Activated CD4-positive, CD25-positive, alpha-beta regulatory T cell (primary cell): ENCODE measurements around the gene SLFN12L.
"Not testable (repeated sequence)": the region's sequence is repeated elsewhere in the genome, so short reads cannot be mapped to it uniquely, and the experiment has no call there.

ENCODE experiments used
- DNase-seq, 4 experiments: peaks; one replicate each; lab custom pipeline; 2025; lab: John Stamatoyannopoulos, UW

The SLFN12L gene

GRCh38 chr17:35537601-35538141 is at the start of gene SLFN12L:
SLFN12L (minus strand) TSS chr17:35537678; CDS start chr17:35522364, 15,314 bp downstream.
- peak in 1 of 4 experiments; percentile 14 for DNase-seq

DNA sequence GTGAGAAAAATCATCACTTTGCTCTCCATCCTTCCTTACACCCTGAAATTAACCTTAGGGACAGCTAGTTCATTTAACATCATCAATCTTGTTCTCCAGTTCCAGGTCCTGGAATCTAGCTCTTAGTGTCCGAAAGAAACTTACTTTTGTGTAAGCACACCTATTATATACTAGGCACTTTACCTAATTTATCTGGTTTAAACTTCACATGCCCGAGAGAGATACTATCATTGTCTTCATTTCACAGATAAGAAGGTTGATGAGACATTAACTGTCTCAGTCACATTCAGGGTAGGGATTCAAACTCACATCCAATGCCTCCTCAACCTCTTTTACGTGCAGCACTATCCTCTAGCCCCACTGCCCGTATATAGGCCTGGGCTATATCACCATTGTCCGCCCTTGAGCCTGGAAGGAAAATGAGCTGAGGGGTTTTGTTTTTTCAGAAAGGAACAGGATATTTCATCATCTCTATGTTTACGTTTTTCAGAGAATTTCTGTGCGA is 49.1 kb upstream of the SLFN12L start:
- DNase-seq = no peak

GRCh38 chr17:35584061-35584460 is 46.6 kb upstream of the SLFN12L start:
- no peak for DNase-seq

- DNase-seq = no peak
These were observed 41.5 kb upstream of the SLFN12L start for GRCh38 chr17:35578929-35579432.

GRCh38 chr17:35578197-35578928 is 40.9 kb upstream of the SLFN12L start, which contains the start of gene PEX12:
PEX12 (minus strand) TSS chr17:35578571; CDS start chr17:35578021, 550 bp downstream.
- DNase-seq = peak; percentile 66 to 83 (median 75)

DNA sequence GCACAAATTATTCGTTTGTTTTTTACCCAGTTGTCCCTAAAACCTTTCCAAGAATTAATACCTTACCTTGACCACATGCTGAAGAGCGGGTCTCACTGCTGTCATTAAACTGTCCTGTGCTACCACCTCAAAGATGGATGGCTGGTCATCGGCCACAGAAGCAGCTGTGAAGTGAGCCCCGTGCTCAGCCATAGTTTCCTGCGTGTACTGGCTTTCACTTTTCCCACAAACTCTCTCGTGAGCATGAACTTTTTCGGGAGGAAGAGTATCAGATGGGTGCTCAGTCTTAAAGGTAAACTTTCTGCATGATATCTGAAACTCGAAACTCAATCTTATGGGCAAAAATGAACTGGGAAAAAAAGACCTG is 40.3 kb upstream of the SLFN12L start:
- DNase-seq = no peak

GRCh38 chr17:35575759-35576158 is 38.3 kb upstream of the SLFN12L start:
- no peak for DNase-seq

DNA sequence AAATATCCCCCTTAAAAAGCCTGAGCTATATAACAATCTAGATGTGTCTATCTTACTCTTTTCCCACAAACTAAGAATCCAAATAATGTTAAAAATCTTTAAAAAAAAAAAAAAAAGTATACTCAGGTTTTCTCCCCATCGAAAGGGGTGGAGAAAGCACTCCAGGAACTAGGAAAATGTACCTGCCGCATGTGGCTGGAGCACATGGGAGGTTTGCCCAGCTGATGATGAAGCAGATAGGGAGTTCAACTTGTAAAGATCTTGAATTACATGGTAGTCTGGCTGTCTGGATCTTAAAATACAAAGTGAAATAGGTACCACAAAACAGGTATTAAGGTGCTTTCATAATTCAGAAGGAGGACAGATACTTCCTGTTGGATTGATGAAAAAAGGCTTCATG is 31.9 kb upstream of the SLFN12L start:
- DNase-seq = no peak

DNA sequence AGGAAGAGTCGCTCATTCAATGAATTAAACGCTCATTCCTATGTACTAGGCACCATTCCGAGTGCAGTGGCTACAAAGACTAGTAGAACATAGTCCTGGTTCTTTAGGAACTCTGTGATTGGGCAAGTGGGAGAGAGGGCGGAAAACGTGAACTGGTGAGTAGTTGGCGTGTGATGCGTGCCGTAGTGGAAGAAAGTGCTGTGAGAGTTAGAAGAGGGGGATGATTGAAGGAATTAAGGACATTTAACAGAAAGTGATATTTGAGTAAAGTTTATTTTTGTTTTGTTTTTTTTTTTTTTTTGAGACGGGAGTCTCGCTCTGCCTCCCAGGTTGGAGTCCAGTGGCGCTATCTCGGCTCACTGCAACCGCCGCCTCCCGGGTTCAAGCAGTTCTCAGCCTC is 31.1 kb upstream of the SLFN12L start:
- DNase-seq = peak in 2 of 4 experiments; percentile 2 to 9

- DNase-seq = no peak
These were observed 29.5 kb upstream of the SLFN12L start for GRCh38 chr17:35566968-35567367.

DNA sequence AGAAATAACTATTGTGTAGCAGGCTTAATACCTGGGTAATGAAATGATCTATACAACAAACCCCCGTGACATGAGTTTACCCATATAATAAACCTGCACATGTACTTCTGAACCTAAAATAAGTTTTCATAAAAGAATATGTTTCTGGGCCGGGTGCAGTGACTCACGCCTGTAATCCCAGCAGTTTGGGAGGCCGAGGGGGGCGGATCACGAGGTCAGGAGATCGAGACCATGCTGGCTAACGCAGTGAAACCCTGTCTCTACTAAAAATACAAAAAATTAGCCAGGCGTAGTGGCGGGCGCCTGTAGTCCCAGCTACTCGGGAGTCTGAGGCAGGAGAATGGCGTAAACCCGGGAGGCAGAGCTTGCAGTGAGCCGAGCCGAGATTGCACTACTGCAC is 25.7 kb upstream of the SLFN12L start:
- not testable (repeated sequence) for DNase-seq

DNA sequence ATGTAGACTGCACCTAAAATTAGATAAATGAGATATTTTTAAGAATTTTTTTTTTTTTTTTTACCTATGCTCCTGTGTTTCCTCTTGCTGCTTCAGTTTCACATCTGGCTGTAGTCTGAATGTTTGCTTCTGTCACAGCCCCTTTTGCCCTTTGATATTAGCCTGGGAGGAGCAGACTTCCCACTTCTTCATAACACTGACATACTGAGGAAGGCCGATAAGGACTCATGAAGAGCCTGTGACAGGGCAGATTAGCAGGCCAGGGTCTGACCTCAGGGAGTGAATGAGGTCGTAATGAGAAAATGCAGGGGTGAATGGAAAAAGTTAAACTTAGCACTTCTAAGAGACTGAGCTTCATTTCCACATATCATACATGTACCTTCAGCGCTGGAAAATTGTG is 23.2 kb upstream of the SLFN12L start, which contains the start of gene SLFN14:
Gene SLFN14, minus strand, starts transcription at position 117 of the 400 bp plus-strand sequence. CDS start 2,757 bp downstream, outside the sequence.
- no peak for DNase-seq

DNA sequence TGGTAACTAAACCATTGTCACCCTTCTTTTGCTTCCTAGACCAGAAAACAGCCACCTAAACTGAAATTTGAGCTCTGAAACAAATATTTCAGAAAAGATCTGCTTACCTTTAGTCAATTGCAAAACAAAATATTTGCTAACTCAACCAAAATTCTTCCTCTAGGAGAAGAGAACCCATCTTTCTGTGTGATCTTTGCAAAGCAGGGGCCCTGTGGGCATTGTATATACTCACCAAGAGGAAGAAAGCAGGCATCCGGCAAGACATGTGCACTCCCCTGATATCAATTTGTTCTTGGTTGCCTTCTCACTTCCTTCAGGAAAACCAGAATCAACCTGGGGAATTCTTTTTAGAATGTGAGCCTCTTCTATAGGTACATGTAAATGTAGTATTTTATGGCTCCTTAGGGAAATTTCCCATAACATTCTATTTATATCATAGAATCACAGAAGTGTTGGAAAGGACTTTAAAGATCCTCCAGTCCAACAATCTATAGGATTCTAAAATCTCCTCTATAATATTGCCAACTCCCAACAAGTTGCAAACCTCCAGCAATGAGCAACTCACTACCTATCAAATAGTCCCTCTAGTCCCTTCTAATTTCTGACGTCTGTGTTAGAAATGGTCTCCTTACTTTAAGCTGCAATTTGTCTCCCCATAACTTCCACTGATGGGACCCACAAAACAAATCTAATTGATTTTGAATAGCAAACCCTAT is 22.2 kb upstream of the SLFN12L start:
- DNase-seq = no peak

- no peak for DNase-seq
These were observed 19.9 kb upstream of the SLFN12L start for GRCh38 chr17:35557353-35557752.

- no peak for DNase-seq
These were observed 18.2 kb upstream of the SLFN12L start for GRCh38 chr17:35555691-35556090.

DNA sequence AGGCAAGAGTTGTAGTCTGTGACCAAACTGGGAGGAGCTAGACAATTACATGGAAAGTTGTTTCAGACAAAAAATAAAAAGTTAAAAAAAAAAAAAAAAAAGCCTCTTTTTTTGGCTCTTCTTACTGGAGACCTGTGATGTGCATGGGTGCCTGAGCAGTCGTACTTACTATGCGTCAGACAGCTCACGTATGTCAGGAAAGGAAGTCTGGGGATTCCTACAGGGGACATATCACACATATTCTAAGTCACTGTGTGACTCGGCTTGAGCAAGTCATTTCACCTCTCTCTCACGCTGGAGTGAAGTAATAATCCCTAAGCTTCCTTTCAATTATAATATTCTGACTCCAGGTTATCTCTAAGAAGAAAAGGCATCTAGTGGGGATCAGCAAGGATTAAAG is 17.2 kb upstream of the SLFN12L start:
- no peak for DNase-seq

- DNase-seq = no peak
These were observed 15.8 kb upstream of the SLFN12L start for GRCh38 chr17:35553310-35553709.

- no peak for DNase-seq
These were observed 11.5 kb upstream of the SLFN12L start for GRCh38 chr17:35548978-35549377.

- no peak for DNase-seq
These were observed 10.8 kb upstream of the SLFN12L start for GRCh38 chr17:35548208-35548810.

DNA sequence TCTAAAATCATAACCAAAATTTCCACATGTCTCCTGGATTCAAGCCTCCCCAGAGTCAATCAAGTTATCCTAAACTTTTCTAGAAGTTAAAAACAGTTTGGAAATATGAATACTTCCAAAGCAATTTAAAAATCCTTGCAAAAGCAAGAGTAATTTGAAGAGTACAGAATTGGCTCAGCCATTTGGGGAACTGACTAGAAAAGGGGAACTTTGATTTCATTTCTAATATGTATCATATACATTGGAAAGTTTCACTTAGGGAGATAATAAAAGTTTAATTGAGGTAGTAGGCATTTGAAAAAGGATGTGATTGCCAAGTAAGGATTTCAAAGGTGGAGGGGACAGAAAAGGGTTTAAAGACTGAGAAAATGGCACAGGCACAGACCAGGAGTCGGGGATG is 9.0 kb upstream of the SLFN12L start:
- no peak for DNase-seq

GRCh38 chr17:35545150-35545549 is 7.7 kb upstream of the SLFN12L start:
- DNase-seq = no peak

- DNase-seq = no peak
These were observed 6.4 kb upstream of the SLFN12L start for GRCh38 chr17:35543856-35544255.
